ACC112 (cell line): ENCODE measurements around the gene PRKCE.
"Not testable (repeated sequence)": the region's sequence is repeated elsewhere in the genome, so short reads cannot be mapped to it uniquely, and the experiment has no call there.

Source experiments
- H2AFZ ChIP-seq: fragments of 200-600 bp; sonication (generic); one replicate; pipeline ENCODE4 v1.6.0; 2017; ENCODE audit warnings: antibody characterized with exemption, low read length; ENCODE audit not compliant: unreplicated experiment
- H3K27ac ChIP-seq: fragments of 200-600 bp; sonication (generic); 2 replicates; pipeline ENCODE4 v1.5.1; 2014; ENCODE audit warnings: low read depth, mild to moderate bottlenecking, antibody characterized with exemption, low read length, moderate library complexity
- H3K27me3 ChIP-seq: fragments of 200-600 bp; sonication (generic); 2 replicates; pipeline ENCODE4 v1.6.1; 2014; ENCODE audit warnings: mild to moderate bottlenecking, antibody characterized with exemption, low read length, moderate library complexity, mixed read lengths; ENCODE audit not compliant: insufficient read depth
- H3K36me3 ChIP-seq: fragments of 200-600 bp; sonication (generic); 2 replicates; pipeline ENCODE4 v1.6.1; 2016; ENCODE audit warnings: mild to moderate bottlenecking, antibody characterized with exemption, low read length, moderate library complexity, mixed read lengths; ENCODE audit not compliant: insufficient read depth
- H3K4me1 ChIP-seq: fragments of 200-600 bp; sonication (generic); one replicate; pipeline ENCODE4 v1.6.1; 2016; ENCODE audit warnings: low read length, mixed read lengths; ENCODE audit not compliant: insufficient read depth, unreplicated experiment, control insufficient read depth
- H3K4me3 ChIP-seq: fragments of 200-600 bp; sonication (generic); 2 replicates; pipeline ENCODE4 v1.5.1; 2014; ENCODE audit warnings: mild to moderate bottlenecking, low read depth, low read length
- H3K79me2 ChIP-seq: fragments of 200-600 bp; sonication (generic); one replicate; pipeline ENCODE4 v1.6.0; 2016; ENCODE audit warnings: low read length; ENCODE audit not compliant: control insufficient read depth, unreplicated experiment, insufficient read depth

The PRKCE gene

GRCh38 chr2:46196871-46197462 is 545.5 kb downstream of the PRKCE start:
- Histone ChIP-seq H3K27ac (no peak overlapping the region), H3K36me3 (no peaks in the 10 kb centered on the region), H3K27me3 (no peaks in the 10 kb centered on the region), H3K4me1 (no peaks in the 10 kb centered on the region), H3K4me3 (no peak overlapping the region), H2AFZ (no peak overlapping the region), H3K79me2 (no peaks in the 10 kb centered on the region)

- H3K36me3 ChIP-seq, result no peaks in the 10 kb centered on the region
- no peak overlapping the region for H3K4me3 ChIP-seq
- no peaks in the 10 kb centered on the region for H3K4me1 ChIP-seq
- no peaks in the 10 kb centered on the region for H3K79me2 ChIP-seq
- H2AFZ ChIP-seq, result no peak overlapping the region
- H3K27ac ChIP-seq, result no peak overlapping the region
- H3K27me3 ChIP-seq, result no peaks in the 10 kb centered on the region
These were observed 546.2 kb downstream of the PRKCE start for GRCh38 chr2:46197672-46198071.

DNA sequence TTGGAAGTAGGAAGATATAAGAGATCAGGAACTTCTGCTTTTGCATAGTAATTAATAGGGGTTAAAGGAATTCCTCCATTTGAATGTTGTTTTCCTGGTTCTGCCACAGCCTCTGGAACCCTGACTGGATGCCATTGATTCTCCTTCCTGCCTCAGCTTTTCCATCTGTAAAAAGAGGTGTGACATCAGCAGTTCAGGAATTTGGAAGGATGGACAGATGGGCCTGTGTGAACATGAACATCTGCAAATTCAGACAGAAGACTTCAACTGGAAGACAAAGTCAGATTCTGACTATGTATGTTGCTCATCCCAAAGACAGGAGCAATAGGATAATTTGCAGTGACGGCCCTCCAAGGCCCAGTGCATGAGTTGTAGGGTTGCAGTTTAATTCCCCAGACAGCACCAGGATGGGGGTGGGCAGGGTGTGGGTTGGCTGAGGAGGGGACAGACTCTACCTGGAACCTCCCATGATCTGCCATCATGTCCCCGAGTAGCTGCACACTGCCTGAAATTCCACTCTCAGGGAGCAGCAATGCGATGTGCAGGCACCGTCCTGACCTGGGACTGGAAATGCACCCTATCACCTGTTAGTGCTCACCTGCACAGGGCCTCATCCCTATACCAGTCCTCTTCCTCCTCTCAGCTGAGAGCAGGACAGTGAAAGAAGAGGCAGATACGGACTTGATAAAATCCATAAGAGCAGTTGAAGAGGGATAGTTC is 546.8 kb downstream of the PRKCE start:
- no peaks in the 10 kb centered on the region for H3K27me3 ChIP-seq
- no peaks in the 10 kb centered on the region for H3K4me1 ChIP-seq
- no peak overlapping the region for H3K27ac ChIP-seq
- H3K4me3 ChIP-seq, result no peak overlapping the region
- no peaks in the 10 kb centered on the region for H3K36me3 ChIP-seq
- no peak overlapping the region for H2AFZ ChIP-seq
- no peaks in the 10 kb centered on the region for H3K79me2 ChIP-seq

GRCh38 chr2:46198966-46199365 is 547.5 kb downstream of the PRKCE start:
- no peaks in the 10 kb centered on the region for H3K79me2 ChIP-seq
- no peak overlapping the region for H2AFZ ChIP-seq
- H3K4me1 ChIP-seq, result no peaks in the 10 kb centered on the region
- no peak overlapping the region for H3K4me3 ChIP-seq
- no peaks in the 10 kb centered on the region for H3K27me3 ChIP-seq
- no peaks in the 10 kb centered on the region for H3K36me3 ChIP-seq
- no peak overlapping the region for H3K27ac ChIP-seq

DNA sequence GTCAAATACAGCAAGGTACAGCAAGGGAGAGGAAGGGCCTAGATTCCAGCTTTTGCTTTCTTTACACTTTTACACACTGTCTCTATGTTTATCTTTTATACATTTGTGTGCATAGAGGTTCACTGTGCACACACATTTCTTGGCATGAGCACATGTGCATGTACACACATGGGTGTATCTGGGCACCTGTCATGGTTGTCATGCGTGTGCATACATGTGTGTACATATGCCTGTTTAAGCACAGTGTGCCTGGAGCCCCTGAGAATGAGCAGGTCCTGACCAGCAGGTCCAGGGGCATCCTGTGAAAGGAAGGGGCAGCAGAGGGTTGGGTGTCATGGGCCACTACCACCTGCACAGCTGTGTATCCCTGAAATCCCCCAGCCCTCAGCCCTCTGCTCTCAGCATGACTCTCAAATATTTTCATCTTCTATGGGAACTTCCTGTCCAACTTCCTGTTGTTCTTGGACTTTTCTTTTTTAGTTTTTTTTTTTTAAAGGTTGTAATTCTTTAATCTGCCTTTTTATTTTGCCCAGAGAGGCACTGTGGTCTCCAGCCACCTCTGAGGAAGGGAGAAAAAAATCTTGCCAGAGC is 548.7 kb downstream of the PRKCE start:
- Histone ChIP-seq H3K4me3 (no peak overlapping the region), H2AFZ (no peak overlapping the region), H3K4me1 (no peaks in the 10 kb centered on the region)

GRCh38 chr2:46200861-46201605 is 549.6 kb downstream of the PRKCE start:
- Histone ChIP-seq H3K4me1 (no peaks in the 10 kb centered on the region), H3K27me3 (no peaks in the 10 kb centered on the region), H3K79me2 (no peaks in the 10 kb centered on the region), H3K27ac (no peak overlapping the region), H3K4me3 (no peak overlapping the region), H2AFZ (no peak overlapping the region), H3K36me3 (no peaks in the 10 kb centered on the region)

More for the DNA sequence above, 548.7 kb downstream of the PRKCE start:
- H3K27ac ChIP-seq, result no peak overlapping the region
- H3K79me2 ChIP-seq, result no peaks in the 10 kb centered on the region
- no peaks in the 10 kb centered on the region for H3K36me3 ChIP-seq
- no peaks in the 10 kb centered on the region for H3K27me3 ChIP-seq

- H3K36me3 ChIP-seq, result no peaks in the 10 kb centered on the region
These were observed 551.0 kb downstream of the PRKCE start for GRCh38 chr2:46202453-46202852.

DNA sequence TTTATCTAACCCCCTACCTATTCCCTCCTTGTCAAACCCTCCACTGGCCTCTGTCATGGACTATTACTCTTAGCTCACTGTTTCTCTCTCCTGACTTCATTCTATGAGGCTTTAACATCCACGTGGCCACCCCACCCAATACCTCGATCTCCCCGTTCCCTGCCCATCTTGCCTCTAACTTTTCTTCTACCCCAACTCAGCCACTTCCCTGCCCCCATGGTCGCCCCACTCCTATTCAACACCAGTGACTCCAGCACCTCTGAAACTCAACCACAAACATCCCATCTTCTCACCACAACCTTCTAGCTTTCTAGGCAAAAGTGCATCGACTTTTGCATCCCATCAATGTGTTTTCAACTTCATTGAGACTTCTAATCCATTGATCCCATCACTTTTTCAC is 551.5 kb downstream of the PRKCE start:
- H3K4me1 ChIP-seq, result no peaks in the 10 kb centered on the region
- H3K36me3 ChIP-seq, result no peaks in the 10 kb centered on the region
- H3K79me2 ChIP-seq, result no peaks in the 10 kb centered on the region
- H3K27ac ChIP-seq, result no peak overlapping the region
- H3K4me3 ChIP-seq, result no peak overlapping the region
- no peak overlapping the region for H2AFZ ChIP-seq
- H3K27me3 ChIP-seq, result no peaks in the 10 kb centered on the region

More at GRCh38 chr2:46202453-46202852, 551.0 kb downstream of the PRKCE start:
- Histone ChIP-seq H3K4me3 (no peak overlapping the region), H3K79me2 (no peaks in the 10 kb centered on the region), H3K27ac (no peak overlapping the region), H2AFZ (no peak overlapping the region), H3K27me3 (no peaks in the 10 kb centered on the region), H3K4me1 (no peaks in the 10 kb centered on the region)

- H3K4me3 ChIP-seq, H3K79me2 ChIP-seq, H3K4me1 ChIP-seq, H2AFZ ChIP-seq, H3K36me3 ChIP-seq, H3K27me3 ChIP-seq, H3K27ac ChIP-seq: not testable (repeated sequence)
These were observed 552.2 kb downstream of the PRKCE start for GRCh38 chr2:46203636-46204035.

GRCh38 chr2:46207591-46207990 is 556.1 kb downstream of the PRKCE start:
- Histone ChIP-seq H3K27me3 (no peaks in the 10 kb centered on the region), H3K4me1 (no peaks in the 10 kb centered on the region), H3K36me3 (no peaks in the 10 kb centered on the region), H3K27ac (no peak overlapping the region), H3K79me2 (no peaks in the 10 kb centered on the region), H2AFZ (no peak overlapping the region), H3K4me3 (no peak overlapping the region)
